A673 (cell line): ENCODE measurements around the gene FHIP1B. TPM values are rescaled to one million over a fixed set of nuclear protein-coding genes. Genes with fewer than 3 reads are reported as not detected.

Experiments used
- BruUV-seq: library from RNA; stranded (reverse); fragments of 400-500 nt; replicated peaks from 2 replicates; lab custom pipeline; 2021; lab: Mats Ljungman, UMichigan
- CTCF ChIA-PET: fragments of 300-600 bp; sonication (Branson Sonifier 250); formaldehyde crosslinking; loops from one replicate; lab custom pipeline; 2022; ENCODE audit warnings: antibody characterized with exemption; lab: Charles Lee
- POLR2A ChIA-PET: fragments of 300-600 bp; sonication (Branson Sonifier 250); formaldehyde crosslinking; loops from one replicate; lab custom pipeline; 2022; ENCODE audit warnings: antibody characterized with exemption; ENCODE audit not compliant: low non-redundant PET; lab: Charles Lee
- DNase-seq: peaks from one replicate; pipeline ENCODE4 v3.0.0-alpha.2; 2015; ENCODE audit warnings: low spot score
- H3K27ac ChIP-seq: fragments of 200-600 bp; sonication (generic); 2 replicates; pipeline ENCODE4 v1.5.1; 2016; ENCODE audit warnings: mixed run types, low read depth, mild to moderate bottlenecking, mixed read lengths, antibody characterized with exemption, low read length; ENCODE audit not compliant: poor library complexity, severe bottlenecking
- H3K27me3 ChIP-seq: fragments of 200-600 bp; sonication (generic); replicated peaks from 2 replicates; pipeline ENCODE4 v1.6.1; 2017; ENCODE audit warnings: mixed run types, low read depth, mild to moderate bottlenecking, mixed read lengths, antibody characterized with exemption, low read length; ENCODE audit not compliant: insufficient read depth, poor library complexity
- H3K36me3 ChIP-seq: fragments of 200-600 bp; sonication (generic); 2 replicates; pipeline ENCODE4 v1.6.1; 2016; ENCODE audit warnings: mixed run types, mild to moderate bottlenecking, mixed read lengths, antibody characterized with exemption, low read length; ENCODE audit not compliant: insufficient read depth, poor library complexity, severe bottlenecking
- H3K4me1 ChIP-seq: fragments of 200-600 bp; sonication (generic); 2 replicates; pipeline ENCODE4 v1.6.1; 2017; ENCODE audit warnings: mixed run types, mild to moderate bottlenecking, mixed read lengths, antibody characterized with exemption, low read length; ENCODE audit not compliant: insufficient read depth, poor library complexity, severe bottlenecking
- H3K4me3 ChIP-seq: fragments of 200-600 bp; sonication (generic); 2 replicates; pipeline ENCODE4 v1.5.1; 2016; ENCODE audit warnings: low read depth, mixed run types, mild to moderate bottlenecking, mixed read lengths, low read length; ENCODE audit not compliant: poor library complexity, severe bottlenecking
- H3K9me3 ChIP-seq: fragments of 200-600 bp; sonication (generic); 2 replicates; pipeline ENCODE4 v1.6.1; 2016; ENCODE audit warnings: mixed run types, low read depth, mild to moderate bottlenecking, mixed read lengths, antibody characterized with exemption, low read length; ENCODE audit not compliant: poor library complexity, severe bottlenecking
- EZH2 ChIP-seq: fragments of 200-600 bp; sonication (generic); IDR thresholded peaks from 2 replicates; pipeline ENCODE4 v1.6.1; 2017; ENCODE audit warnings: borderline replicate concordance, low read depth, mild to moderate bottlenecking, mixed read lengths, antibody characterized with exemption, low read length; ENCODE audit not compliant: poor library complexity, severe bottlenecking
- intact Hi-C: fragments of 100-400 bp; cut with micrococcal nuclease; formaldehyde crosslinking; loops from one replicate; pipeline ENCODE4 v1.10.0; 2022; ENCODE audit not compliant: unreplicated experiment
- total RNA-seq: library from RNA; stranded (reverse); gene quantifications from 2 replicates; pipeline ENCODE4 v1.2.3, GENCODE V29; 2021
- TF ChIP-seq, protein P1 (sequence below): fragments of 300-800, 200-600 bp; sonication (generic); conservative IDR thresholded peaks from 2 replicates; pipeline ENCODE4 v1.5.1; 2017; ENCODE audit warnings: low read depth, mild to moderate bottlenecking, antibody characterized with exemption, low read length, moderate library complexity, mixed read lengths

FHIP1B gene
- total RNA-seq, 1 experiment from 2014 or later = 18.6 TPM

DNA sequence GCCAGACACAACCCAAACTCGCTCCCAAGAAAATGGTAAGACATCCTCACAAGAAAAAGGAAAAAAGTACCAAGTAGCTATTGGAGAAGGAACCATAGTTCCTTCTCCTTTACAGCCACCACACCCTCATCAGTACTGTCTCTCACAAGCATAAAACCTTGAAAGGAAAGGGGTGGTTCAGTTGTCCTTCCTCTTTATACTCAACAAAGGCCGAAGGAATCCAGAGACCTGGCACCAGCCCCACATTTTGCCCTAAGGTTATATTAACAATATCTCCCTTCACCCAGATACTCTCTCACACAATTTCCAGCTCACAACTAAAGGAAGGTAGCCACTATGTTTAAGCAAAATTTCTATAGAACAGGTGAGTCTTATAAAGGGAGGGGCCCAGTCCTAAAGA, 8.5 kb downstream of the FHIP1B start:
- POLR2A ChIA-PET = no interaction called here
- Histone ChIP-seq H3K36me3 (peaks cover 26% of the 10 kb centered on the region), H3K9me3 (no peaks in the 10 kb centered on the region), H3K4me3 (no peak overlapping the region), H3K27ac (no peak overlapping the region), H3K27me3 (no peaks in the 10 kb centered on the region), H3K4me1 (no peaks in the 10 kb centered on the region)
- intact Hi-C loops = no loop called here
- no peak for DNase-seq
- no TSS peak for BruUV-seq
- TF ChIP-seq, protein P1, sequence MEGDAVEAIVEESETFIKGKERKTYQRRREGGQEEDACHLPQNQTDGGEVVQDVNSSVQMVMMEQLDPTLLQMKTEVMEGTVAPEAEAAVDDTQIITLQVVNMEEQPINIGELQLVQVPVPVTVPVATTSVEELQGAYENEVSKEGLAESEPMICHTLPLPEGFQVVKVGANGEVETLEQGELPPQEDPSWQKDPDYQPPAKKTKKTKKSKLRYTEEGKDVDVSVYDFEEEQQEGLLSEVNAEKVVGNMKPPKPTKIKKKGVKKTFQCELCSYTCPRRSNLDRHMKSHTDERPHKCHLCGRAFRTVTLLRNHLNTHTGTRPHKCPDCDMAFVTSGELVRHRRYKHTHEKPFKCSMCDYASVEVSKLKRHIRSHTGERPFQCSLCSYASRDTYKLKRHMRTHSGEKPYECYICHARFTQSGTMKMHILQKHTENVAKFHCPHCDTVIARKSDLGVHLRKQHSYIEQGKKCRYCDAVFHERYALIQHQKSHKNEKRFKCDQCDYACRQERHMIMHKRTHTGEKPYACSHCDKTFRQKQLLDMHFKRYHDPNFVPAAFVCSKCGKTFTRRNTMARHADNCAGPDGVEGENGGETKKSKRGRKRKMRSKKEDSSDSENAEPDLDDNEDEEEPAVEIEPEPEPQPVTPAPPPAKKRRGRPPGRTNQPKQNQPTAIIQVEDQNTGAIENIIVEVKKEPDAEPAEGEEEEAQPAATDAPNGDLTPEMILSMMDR = no peak
- no peak for TF ChIP-seq EZH2
- CTCF ChIA-PET = no interaction called here

DNA sequence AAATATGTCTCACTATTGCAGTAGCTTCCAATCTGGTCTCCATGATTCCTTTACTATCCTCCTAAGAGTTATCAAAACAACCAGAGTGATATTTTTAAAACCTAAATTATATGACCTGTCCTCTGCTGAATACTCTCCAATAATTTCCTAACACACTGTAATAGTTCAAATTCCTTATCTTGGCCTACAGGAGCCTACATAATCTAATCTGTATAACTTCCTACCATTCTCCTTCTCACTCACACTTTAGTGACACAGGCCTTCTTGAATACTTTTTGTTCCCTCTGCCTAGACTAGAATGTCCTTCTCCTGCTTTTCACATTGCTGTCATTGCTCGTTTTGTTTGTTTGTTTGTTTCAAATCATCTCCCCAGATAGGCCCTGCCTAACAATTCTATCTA, 9.4 kb downstream of the FHIP1B start:
- Histone ChIP-seq H3K4me3 (no peak overlapping the region), H3K9me3 (no peaks in the 10 kb centered on the region), H3K4me1 (no peaks in the 10 kb centered on the region), H3K36me3 (peaks cover 26% of the 10 kb centered on the region), H3K27me3 (no peaks in the 10 kb centered on the region), H3K27ac (no peak overlapping the region)
- no peak for TF ChIP-seq EZH2
- TF ChIP-seq, protein P1 = no peak
- DNase-seq = no peak
- BruUV-seq = no TSS peak
- CTCF ChIA-PET = no interaction called here
- intact Hi-C loops = no loop called here
- POLR2A ChIA-PET = no interaction called here

DNA sequence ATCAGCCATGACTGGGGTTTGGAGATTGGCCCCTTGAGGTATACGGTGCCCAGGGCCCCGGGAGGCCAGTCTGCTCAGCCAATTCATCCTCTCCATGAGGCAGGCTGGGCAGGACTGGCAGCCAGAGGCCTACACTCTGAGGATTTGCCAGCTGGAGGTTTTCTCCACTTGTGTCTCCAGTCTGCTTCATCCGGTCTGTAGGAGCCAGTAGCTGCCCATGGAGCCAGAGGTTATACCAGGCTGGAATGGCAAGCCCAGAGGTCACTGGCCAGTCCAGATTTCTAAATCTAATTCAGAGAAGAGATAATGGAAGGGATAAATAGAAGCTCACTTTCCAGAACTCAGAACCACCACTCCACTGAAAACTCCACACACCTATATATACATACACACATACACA, 10.0 kb downstream of the FHIP1B start:
- POLR2A ChIA-PET = no interaction called here

More for the DNA sequence above, 10.0 kb downstream of the FHIP1B start:
- Histone ChIP-seq H3K4me1 (no peaks in the 10 kb centered on the region), H3K4me3 (no peak overlapping the region), H3K36me3 (peaks cover 26% of the 10 kb centered on the region), H3K27me3 (no peaks in the 10 kb centered on the region), H3K27ac (no peak overlapping the region), H3K9me3 (no peaks in the 10 kb centered on the region)
- intact Hi-C loops = no loop called here
- no TSS peak for BruUV-seq
- CTCF ChIA-PET = no interaction called here
- no peak for DNase-seq
- no peak for TF ChIP-seq EZH2
- TF ChIP-seq, protein P1 = no peak
